ENCODE results near the gene TPSD1.

DNA sequence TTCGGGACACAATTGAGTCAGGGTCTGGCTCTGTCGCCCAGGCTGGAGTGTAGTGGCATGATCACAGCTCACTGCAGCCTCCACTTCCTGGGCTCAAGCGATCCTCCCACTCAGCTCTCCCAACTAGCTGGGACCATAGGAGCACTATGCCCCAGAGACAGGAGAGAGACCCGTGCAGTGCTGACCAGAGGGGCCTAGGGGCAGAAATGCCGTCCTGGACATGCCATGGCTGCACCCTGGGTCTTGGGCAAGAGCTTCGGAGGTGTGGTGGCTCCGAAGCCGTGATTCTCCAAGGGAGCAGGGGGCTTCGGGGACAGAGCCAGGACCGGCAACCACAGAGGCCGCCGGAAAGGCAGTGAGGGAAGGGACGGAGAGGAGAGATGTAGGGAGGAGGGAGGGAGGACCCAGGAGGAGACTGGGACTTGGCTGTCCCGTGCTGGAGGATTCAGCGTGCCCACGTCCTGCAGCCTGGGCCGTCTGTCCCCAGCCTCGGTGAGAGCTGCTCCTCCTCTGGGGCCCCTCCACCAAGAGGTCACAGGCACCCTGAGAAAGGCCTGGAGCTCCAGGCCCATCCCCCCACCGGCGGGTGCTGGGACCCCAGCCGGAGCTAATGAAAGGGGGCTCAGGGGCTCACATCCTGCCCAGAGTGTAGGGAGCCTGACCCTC is 21.9 kb downstream of the TPSD1 start:
- TF ChIP-seq, protein P1, sequence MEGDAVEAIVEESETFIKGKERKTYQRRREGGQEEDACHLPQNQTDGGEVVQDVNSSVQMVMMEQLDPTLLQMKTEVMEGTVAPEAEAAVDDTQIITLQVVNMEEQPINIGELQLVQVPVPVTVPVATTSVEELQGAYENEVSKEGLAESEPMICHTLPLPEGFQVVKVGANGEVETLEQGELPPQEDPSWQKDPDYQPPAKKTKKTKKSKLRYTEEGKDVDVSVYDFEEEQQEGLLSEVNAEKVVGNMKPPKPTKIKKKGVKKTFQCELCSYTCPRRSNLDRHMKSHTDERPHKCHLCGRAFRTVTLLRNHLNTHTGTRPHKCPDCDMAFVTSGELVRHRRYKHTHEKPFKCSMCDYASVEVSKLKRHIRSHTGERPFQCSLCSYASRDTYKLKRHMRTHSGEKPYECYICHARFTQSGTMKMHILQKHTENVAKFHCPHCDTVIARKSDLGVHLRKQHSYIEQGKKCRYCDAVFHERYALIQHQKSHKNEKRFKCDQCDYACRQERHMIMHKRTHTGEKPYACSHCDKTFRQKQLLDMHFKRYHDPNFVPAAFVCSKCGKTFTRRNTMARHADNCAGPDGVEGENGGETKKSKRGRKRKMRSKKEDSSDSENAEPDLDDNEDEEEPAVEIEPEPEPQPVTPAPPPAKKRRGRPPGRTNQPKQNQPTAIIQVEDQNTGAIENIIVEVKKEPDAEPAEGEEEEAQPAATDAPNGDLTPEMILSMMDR (IDR thresholded peaks at IDR 0.05; ENCODE audit: insufficient read depth, low read length), result no peak
- TF ChIP-seq SPI1 (IDR thresholded peaks at IDR 0.05; ENCODE audit: borderline replicate concordance, low read depth) (no peak), POLR2AphosphoS5 (IDR thresholded peaks at IDR 0.05; ENCODE audit: low read depth) (no peak), GABPA (IDR thresholded peaks at IDR 0.05; ENCODE audit: low read depth) (no peak)
- TF ChIP-seq, protein P2, sequence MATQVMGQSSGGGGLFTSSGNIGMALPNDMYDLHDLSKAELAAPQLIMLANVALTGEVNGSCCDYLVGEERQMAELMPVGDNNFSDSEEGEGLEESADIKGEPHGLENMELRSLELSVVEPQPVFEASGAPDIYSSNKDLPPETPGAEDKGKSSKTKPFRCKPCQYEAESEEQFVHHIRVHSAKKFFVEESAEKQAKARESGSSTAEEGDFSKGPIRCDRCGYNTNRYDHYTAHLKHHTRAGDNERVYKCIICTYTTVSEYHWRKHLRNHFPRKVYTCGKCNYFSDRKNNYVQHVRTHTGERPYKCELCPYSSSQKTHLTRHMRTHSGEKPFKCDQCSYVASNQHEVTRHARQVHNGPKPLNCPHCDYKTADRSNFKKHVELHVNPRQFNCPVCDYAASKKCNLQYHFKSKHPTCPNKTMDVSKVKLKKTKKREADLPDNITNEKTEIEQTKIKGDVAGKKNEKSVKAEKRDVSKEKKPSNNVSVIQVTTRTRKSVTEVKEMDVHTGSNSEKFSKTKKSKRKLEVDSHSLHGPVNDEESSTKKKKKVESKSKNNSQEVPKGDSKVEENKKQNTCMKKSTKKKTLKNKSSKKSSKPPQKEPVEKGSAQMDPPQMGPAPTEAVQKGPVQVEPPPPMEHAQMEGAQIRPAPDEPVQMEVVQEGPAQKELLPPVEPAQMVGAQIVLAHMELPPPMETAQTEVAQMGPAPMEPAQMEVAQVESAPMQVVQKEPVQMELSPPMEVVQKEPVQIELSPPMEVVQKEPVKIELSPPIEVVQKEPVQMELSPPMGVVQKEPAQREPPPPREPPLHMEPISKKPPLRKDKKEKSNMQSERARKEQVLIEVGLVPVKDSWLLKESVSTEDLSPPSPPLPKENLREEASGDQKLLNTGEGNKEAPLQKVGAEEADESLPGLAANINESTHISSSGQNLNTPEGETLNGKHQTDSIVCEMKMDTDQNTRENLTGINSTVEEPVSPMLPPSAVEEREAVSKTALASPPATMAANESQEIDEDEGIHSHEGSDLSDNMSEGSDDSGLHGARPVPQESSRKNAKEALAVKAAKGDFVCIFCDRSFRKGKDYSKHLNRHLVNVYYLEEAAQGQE (IDR thresholded peaks at IDR 0.05; ENCODE audit: insufficient replicate concordance, low read depth), result no peak
